ENCODE results near the gene ITIH3. TPM values are rescaled to one million over a fixed set of nuclear protein-coding genes. Genes with fewer than 3 reads are reported as not detected.

The ITIH3 gene
- total and polyA plus RNA-seq, 7 experiments from 2014 or later = not detected

DNA sequence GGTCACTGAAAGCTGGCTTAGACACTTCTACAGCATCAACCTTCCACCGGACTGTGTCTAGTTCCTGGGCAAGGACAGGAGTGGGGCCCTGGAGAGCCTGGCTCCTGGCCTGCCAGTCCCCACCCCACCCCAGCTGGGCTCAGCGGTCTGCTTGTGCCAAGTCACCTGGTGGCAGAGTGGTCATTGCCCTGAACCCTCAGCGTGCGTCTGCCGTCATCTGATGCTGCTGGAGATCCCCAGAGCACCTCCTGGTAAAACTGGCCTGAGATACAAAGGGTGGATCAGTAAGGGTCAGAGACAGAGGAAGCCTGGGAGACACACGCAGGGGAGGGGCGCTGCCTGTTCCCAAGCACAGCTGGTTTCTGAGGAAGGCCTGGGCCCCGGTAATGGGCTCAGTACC is 19.2 kb downstream of the ITIH3 start:
- Histone ChIP-seq H3K9me3 (ENCODE audit: control insufficient read depth in 2 of 3, low read length in 3 of 3) (no peaks in the 10 kb centered on the region), H3K27ac (ENCODE audit: low read depth, low read length) (no peak overlapping the region), H3K4me3 (ENCODE audit: low read length) (no peak overlapping the region), H3K27me3 (ENCODE audit: control insufficient read depth in 2 of 2, insufficient read depth in 2 of 2, low read length in 2 of 2) (no peaks in the 10 kb centered on the region), H3K36me3 (ENCODE audit: control insufficient read depth in 2 of 3, insufficient read depth in 3 of 3, low read length in 3 of 3) (no peaks in the 10 kb centered on the region), H3K4me1 (ENCODE audit: control insufficient read depth in 2 of 2, insufficient read depth in 2 of 2, low read length in 2 of 2) (no peaks in the 10 kb centered on the region)
- H3K36me3 Mint-ChIP-seq = no peaks in the 10 kb centered on the region
- no peaks in the 10 kb centered on the region for H3K9me3 Mint-ChIP-seq
- H3K4me3 Mint-ChIP-seq = no peak overlapping the region
- ATAC-seq (no peak), DNase-seq (no peak)
- H3K27me3 Mint-ChIP-seq = no peaks in the 10 kb centered on the region
- peaks cover 5 to 9% (median 7%) of the 10 kb centered on the region in 7 donors for H3K4me1 Mint-ChIP-seq
- CTCF ChIA-PET = no interaction called here
- no peak overlapping the region for H3K27ac Mint-ChIP-seq
- intact Hi-C loops (cut with micrococcal nuclease) = no loop called here
- POLR2A ChIA-PET = no interaction called here

DNA sequence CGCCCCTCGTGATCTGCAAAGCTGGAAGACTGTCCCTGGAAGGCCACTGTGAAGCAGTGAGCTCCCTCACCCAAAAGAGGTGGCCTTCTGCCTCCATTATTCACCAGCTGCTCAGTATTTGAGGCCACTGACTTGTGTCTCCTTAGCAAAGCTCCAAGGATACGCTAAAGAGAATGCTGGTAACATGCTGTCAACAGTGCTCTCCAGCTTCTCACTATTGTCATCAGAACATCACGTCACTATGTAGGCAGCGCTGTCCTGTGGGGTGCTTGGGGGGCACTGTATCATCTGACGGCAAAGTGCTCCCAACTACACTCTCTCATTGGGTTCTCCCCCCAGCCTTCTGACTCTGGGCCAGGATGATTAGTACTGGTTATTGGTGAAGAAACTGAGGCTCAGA is 21.6 kb downstream of the ITIH3 start:
- Mint-ChIP-seq H3K27me3 (no peaks in the 10 kb centered on the region), H3K4me3 (no peak overlapping the region), H3K27ac (peak overlapping the region in 1 of 9 donors; percentile 56), H3K9me3 (no peaks in the 10 kb centered on the region), H3K4me1 (peaks cover 0 to 3% (median 0%) of the 10 kb centered on the region in 7 donors), H3K36me3 (peaks cover 0 to 2% (median 0%) of the 10 kb centered on the region in 5 donors)
- Histone ChIP-seq H3K9me3 (ENCODE audit: control insufficient read depth in 2 of 3, low read length in 3 of 3) (no peaks in the 10 kb centered on the region), H3K4me1 (ENCODE audit: control insufficient read depth in 2 of 2, insufficient read depth in 2 of 2, low read length in 2 of 2) (no peaks in the 10 kb centered on the region), H3K4me3 (ENCODE audit: low read length) (no peak overlapping the region), H3K27me3 (ENCODE audit: control insufficient read depth in 2 of 2, insufficient read depth in 2 of 2, low read length in 2 of 2) (no peaks in the 10 kb centered on the region), H3K27ac (ENCODE audit: low read depth, low read length) (no peak overlapping the region), H3K36me3 (ENCODE audit: control insufficient read depth in 2 of 3, insufficient read depth in 3 of 3, low read length in 3 of 3) (no peaks in the 10 kb centered on the region)
- DNase-seq (no peak), ATAC-seq (no peak)
- POLR2A ChIA-PET = no interaction called here
- CTCF ChIA-PET = no interaction called here
- intact Hi-C loops (cut with micrococcal nuclease) = no loop called here

DNA sequence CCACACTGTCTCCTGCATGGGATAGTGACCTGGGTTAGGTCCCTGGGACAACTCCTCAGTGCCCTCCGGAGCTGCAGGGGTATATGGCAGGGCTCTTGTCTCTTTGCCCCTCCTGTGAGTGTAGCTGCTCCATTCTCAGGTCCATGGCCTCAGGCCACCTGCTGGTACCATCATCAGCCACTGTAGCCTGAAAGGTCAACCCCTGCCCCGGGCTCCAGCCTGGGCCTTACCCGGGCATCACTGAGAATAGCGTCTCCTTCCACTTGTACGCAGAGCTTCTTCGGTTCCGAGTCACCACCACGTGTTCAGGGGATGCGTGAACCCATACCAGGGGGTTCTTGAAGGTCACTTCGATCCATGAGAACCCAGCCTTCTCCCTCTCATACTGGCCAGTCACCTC is 22.1 kb downstream of the ITIH3 start:
- ChIA-PET CTCF (no interaction called here), POLR2A (no interaction called here)
- no peaks in the 10 kb centered on the region for H3K9me3 ChIP-seq (ENCODE audit: control insufficient read depth in 2 of 3, low read length in 3 of 3)
- Mint-ChIP-seq H3K4me3 (no peak overlapping the region), H3K27ac (peak overlapping the region in 2 of 9 donors; percentile 56), H3K27me3 (no peaks in the 10 kb centered on the region), H3K9me3 (no peaks in the 10 kb centered on the region), H3K4me1 (peaks cover 0 to 2% (median 0%) of the 10 kb centered on the region in 7 donors), H3K36me3 (peaks cover 0 to 3% (median 0%) of the 10 kb centered on the region in 5 donors)
- H3K27ac ChIP-seq (ENCODE audit: low read depth, low read length) = no peak overlapping the region
- ATAC-seq = no peak
- H3K36me3 ChIP-seq (ENCODE audit: control insufficient read depth in 2 of 3, insufficient read depth in 3 of 3, low read length in 3 of 3) = no peaks in the 10 kb centered on the region
- H3K4me3 ChIP-seq (ENCODE audit: low read length) = no peak overlapping the region
- no peaks in the 10 kb centered on the region for H3K27me3 ChIP-seq (ENCODE audit: control insufficient read depth in 2 of 2, insufficient read depth in 2 of 2, low read length in 2 of 2)
- intact Hi-C loops (cut with micrococcal nuclease) = no loop called here
- DNase-seq = no peak
- no peaks in the 10 kb centered on the region for H3K4me1 ChIP-seq (ENCODE audit: control insufficient read depth in 2 of 2, insufficient read depth in 2 of 2, low read length in 2 of 2)

DNA sequence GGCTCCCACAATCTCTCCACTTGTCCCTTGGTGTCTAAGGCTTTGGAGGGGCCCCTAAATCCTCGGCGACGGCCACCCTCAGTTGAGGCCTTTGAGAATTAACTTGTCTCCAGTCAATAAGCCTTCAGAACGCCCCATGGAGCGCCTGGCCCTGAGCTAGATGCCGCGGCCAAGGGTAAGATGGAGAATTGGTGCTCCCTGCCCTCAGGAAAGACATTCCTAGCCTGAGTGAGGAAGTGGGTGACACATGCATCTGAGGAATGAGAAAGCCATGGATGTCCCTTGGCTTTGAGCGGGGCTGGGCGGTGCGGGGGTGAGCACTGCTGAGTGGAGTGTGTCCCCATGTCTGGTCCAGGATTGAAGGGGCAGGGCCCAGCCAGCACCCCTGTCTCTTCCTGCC is 22.6 kb downstream of the ITIH3 start:
- no peak overlapping the region for H3K4me3 Mint-ChIP-seq
- H3K4me1 Mint-ChIP-seq = peaks cover 0 to 2% (median 0%) of the 10 kb centered on the region in 7 donors
- intact Hi-C loops (cut with micrococcal nuclease) = no loop called here
- H3K9me3 Mint-ChIP-seq = no peaks in the 10 kb centered on the region
- no peaks in the 10 kb centered on the region for H3K36me3 ChIP-seq (ENCODE audit: control insufficient read depth in 2 of 3, insufficient read depth in 3 of 3, low read length in 3 of 3)
- ATAC-seq (no peak), DNase-seq (no peak)
- H3K36me3 Mint-ChIP-seq = peaks cover 0 to 3% (median 0%) of the 10 kb centered on the region in 5 donors
- H3K27me3 ChIP-seq (ENCODE audit: control insufficient read depth in 2 of 2, insufficient read depth in 2 of 2, low read length in 2 of 2) = no peaks in the 10 kb centered on the region
- no peak overlapping the region for H3K27ac ChIP-seq (ENCODE audit: low read depth, low read length)
- peak overlapping the region in 1 of 9 donors; percentile 25 for H3K27ac Mint-ChIP-seq
- H3K9me3 ChIP-seq (ENCODE audit: control insufficient read depth in 2 of 3, low read length in 3 of 3) = no peaks in the 10 kb centered on the region
- ChIA-PET POLR2A (no interaction called here), CTCF (no interaction called here)
- no peaks in the 10 kb centered on the region for H3K27me3 Mint-ChIP-seq
- H3K4me1 ChIP-seq (ENCODE audit: control insufficient read depth in 2 of 2, insufficient read depth in 2 of 2, low read length in 2 of 2) = no peaks in the 10 kb centered on the region
- H3K4me3 ChIP-seq (ENCODE audit: low read length) = no peak overlapping the region

DNA sequence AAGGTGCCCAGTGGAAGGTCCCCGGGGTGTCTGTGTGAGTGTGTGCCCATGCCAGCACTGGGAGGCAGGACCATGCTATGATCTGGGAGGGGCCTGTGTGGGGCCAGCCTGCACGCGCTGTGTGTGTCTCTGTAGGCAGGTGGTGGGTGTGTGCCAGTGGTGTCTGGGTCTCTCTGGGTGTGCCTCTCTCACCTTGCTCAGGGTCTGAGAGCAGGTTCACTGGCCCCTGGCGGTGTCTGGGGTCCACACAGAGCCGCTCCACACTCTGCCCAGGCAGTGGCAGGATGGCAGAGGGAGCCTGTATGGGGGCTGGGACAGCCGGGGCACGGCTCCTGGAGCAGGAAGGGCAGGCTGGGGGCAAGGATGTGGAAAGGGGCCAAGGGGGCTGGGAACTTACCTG is 23.3 kb downstream of the ITIH3 start:
- DNase-seq (no peak), ATAC-seq (no peak)
- Mint-ChIP-seq H3K4me1 (peaks cover 0 to 2% (median 0%) of the 10 kb centered on the region in 7 donors), H3K36me3 (peaks cover 0 to 4% (median 0%) of the 10 kb centered on the region in 5 donors), H3K9me3 (no peaks in the 10 kb centered on the region), H3K27me3 (no peaks in the 10 kb centered on the region), H3K27ac (no peak overlapping the region), H3K4me3 (no peak overlapping the region)
- Histone ChIP-seq H3K36me3 (ENCODE audit: control insufficient read depth in 2 of 3, insufficient read depth in 3 of 3, low read length in 3 of 3) (no peaks in the 10 kb centered on the region), H3K27ac (ENCODE audit: low read depth, low read length) (no peak overlapping the region), H3K4me3 (ENCODE audit: low read length) (no peak overlapping the region), H3K27me3 (ENCODE audit: control insufficient read depth in 2 of 2, insufficient read depth in 2 of 2, low read length in 2 of 2) (no peaks in the 10 kb centered on the region), H3K4me1 (ENCODE audit: control insufficient read depth in 2 of 2, insufficient read depth in 2 of 2, low read length in 2 of 2) (no peaks in the 10 kb centered on the region), H3K9me3 (ENCODE audit: control insufficient read depth in 2 of 3, low read length in 3 of 3) (no peaks in the 10 kb centered on the region)
- ChIA-PET CTCF (no interaction called here), POLR2A (no interaction called here)
- intact Hi-C loops (cut with micrococcal nuclease) = no loop called here

DNA sequence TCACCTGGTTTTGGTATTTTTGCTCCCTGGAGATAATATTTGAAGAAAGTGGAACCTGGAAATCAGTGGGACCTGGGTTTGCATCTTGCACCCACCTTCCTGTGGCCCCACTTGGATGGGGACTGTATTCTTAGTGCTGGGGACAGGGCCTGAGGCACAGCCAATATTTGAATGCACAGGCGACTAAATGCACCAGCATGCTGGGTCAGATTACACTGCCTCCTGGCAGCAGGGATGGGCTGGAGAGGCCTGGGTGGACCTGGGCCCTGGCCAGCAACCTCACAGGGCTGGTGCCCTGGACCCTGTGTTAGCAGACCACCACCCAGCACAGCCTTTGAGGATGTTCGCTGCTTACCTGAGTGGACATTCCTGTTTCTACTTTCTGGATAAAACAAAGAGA is 25.3 kb downstream of the ITIH3 start:
- intact Hi-C loops (cut with micrococcal nuclease) = no loop called here
- no peaks in the 10 kb centered on the region for H3K9me3 ChIP-seq (ENCODE audit: control insufficient read depth in 2 of 3, low read length in 3 of 3)
- POLR2A ChIA-PET = no interaction called here
- Mint-ChIP-seq H3K4me3 (no peak overlapping the region), H3K9me3 (no peaks in the 10 kb centered on the region), H3K4me1 (no peaks in the 10 kb centered on the region), H3K36me3 (peaks cover 0 to 6% (median 0%) of the 10 kb centered on the region in 5 donors), H3K27me3 (no peaks in the 10 kb centered on the region), H3K27ac (no peak overlapping the region)
- no peak overlapping the region for H3K4me3 ChIP-seq (ENCODE audit: low read length)
- no peaks in the 10 kb centered on the region for H3K36me3 ChIP-seq (ENCODE audit: control insufficient read depth in 2 of 3, insufficient read depth in 3 of 3, low read length in 3 of 3)
- DNase-seq = no peak
- CTCF ChIA-PET = no interaction called here
- no peak for ATAC-seq
- H3K27me3 ChIP-seq (ENCODE audit: control insufficient read depth in 2 of 2, insufficient read depth in 2 of 2, low read length in 2 of 2) = no peaks in the 10 kb centered on the region
- no peak overlapping the region for H3K27ac ChIP-seq (ENCODE audit: low read depth, low read length)
- H3K4me1 ChIP-seq (ENCODE audit: control insufficient read depth in 2 of 2, insufficient read depth in 2 of 2, low read length in 2 of 2) = no peaks in the 10 kb centered on the region

DNA sequence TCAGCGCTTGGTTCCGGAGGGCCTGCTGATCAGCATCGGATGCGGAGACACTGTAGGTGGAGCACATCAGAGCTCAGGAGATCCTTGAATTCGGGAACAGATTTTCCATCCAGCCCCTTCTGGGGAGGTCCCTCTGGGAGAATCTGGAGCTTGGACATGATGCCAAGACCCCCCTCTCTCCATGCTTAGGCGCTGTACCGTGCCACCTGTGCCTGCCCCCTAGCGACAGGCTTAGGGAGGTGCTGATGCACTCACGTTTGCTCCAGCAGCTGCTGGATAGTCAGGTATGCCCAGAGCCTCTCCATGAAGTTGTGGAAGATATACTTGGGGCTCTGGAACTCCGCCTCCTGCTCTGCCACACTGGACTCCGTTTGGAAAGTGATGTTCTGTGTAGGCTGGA is 26.1 kb downstream of the ITIH3 start:
- peak overlapping the region in 1 of 9 donors; percentile 36 for H3K27ac Mint-ChIP-seq
- no peak overlapping the region for H3K4me3 Mint-ChIP-seq
- H3K36me3 Mint-ChIP-seq = peaks cover 0 to 9% (median 0%) of the 10 kb centered on the region in 5 donors
- Histone ChIP-seq H3K27ac (ENCODE audit: low read depth, low read length) (no peak overlapping the region), H3K9me3 (ENCODE audit: control insufficient read depth in 2 of 3, low read length in 3 of 3) (no peaks in the 10 kb centered on the region), H3K4me1 (ENCODE audit: control insufficient read depth in 2 of 2, insufficient read depth in 2 of 2, low read length in 2 of 2) (no peaks in the 10 kb centered on the region), H3K36me3 (ENCODE audit: control insufficient read depth in 2 of 3, insufficient read depth in 3 of 3, low read length in 3 of 3) (no peaks in the 10 kb centered on the region), H3K27me3 (ENCODE audit: control insufficient read depth in 2 of 2, insufficient read depth in 2 of 2, low read length in 2 of 2) (no peaks in the 10 kb centered on the region), H3K4me3 (ENCODE audit: low read length) (no peak overlapping the region)
- intact Hi-C loops (cut with micrococcal nuclease) = no loop called here
- no peaks in the 10 kb centered on the region for H3K27me3 Mint-ChIP-seq
- ATAC-seq = no peak
- DNase-seq = peak in 1 of 9 donors; percentile 28
- ChIA-PET POLR2A (no interaction called here), CTCF (interaction anchor here (0.9 to 1.1 kb wide), 2 partner anchors 10 to 20 kb away, joined by 3 read pairs; no protein-coding TSS in a partner anchor)
- H3K9me3 Mint-ChIP-seq = no peaks in the 10 kb centered on the region
- no peaks in the 10 kb centered on the region for H3K4me1 Mint-ChIP-seq
